HK-2 (cell line): ENCODE data around the gene FHOD3.
A peak's percentile ranks its signal among the peaks of the same experiment; 100 is the strongest.

Source experiments
- DNase-seq: peaks from one replicate; pipeline ENCODE4 v3.0.0-alpha.2; 2018; ENCODE audit not compliant: unreplicated experiment

FHOD3 gene

DNA sequence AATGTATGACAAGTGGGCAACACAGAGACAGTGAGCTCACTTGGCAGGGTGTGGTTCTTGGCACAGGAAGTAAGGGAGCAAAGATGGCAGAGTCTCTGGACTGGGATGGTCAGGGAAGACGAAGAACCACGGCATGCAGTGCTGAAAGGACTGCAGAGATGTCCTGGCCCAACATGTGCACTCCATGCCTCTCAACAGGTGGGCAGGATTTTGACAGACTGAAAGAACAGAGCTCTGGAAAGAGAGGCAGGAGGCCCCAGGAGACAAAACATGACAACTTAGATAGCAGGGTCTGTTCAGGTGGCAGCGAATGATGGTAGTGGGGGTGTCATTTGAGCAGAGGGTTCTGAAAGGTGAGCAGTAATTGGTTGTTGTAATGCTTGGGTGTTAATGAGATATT is 180.3 kb downstream of the FHOD3 start:
- no peak for DNase-seq

DNA sequence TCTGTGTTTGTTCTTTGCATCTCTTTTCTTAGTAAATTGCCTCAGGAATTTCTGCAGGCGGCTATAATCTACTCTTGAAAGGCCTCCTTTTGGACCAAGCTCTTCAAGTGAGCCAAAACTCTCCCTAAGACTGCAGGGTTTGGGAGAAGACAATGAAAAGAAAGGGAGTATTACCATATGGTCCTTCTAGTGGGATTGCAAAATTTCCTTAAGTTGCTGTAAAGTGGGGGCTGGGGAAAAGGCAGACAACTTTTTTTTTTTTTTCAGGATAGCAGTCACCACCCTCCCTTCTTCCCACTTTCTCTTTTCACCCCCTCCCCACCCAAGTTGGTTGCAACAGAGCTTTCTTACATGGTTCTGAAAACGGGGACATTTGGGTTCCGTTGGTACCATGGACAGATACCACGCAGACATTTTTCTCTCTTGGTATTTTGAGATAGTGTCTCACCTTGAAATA is 183.7 kb downstream of the FHOD3 start:
- DNase-seq = no peak

DNA sequence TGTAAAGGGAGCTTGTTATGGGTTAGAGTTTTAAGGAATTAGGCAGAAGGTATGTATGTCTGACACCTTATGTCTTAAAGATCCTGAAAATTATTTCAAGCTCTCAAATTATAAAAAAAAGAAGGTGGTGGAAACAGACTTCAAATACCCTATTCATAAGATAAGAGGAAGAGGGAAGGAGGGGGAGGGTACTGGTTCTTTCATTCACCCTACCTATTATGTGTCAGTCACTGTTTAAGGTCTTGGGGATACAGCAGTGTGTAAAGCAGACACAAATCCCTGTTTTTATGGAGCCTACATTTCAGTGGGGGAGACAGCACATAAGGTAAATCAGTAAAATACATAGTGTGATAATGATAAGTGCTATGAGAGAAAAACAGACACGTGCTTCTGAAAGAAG is 184.4 kb downstream of the FHOD3 start:
- no peak for DNase-seq

DNA sequence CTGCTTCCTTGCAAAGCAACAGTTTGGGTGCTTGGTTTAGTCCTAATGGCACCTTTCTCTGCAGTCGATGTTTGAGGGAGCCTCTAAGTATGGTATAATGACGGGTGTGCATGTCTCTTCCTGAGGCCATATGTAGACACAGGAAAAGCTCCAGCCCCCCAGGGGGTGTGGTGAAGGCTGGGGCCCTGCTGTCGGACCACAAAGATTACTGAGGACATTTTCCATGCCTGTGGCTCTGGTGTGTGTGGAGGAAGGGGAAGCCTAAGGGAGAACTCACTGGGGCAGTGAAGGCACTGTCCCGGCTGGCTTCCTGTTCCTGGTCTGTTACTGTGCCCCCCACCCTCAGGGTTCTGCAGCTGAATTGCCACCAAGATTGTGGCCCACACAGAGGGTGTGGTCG is 187.1 kb downstream of the FHOD3 start:
- no peak for DNase-seq

DNA sequence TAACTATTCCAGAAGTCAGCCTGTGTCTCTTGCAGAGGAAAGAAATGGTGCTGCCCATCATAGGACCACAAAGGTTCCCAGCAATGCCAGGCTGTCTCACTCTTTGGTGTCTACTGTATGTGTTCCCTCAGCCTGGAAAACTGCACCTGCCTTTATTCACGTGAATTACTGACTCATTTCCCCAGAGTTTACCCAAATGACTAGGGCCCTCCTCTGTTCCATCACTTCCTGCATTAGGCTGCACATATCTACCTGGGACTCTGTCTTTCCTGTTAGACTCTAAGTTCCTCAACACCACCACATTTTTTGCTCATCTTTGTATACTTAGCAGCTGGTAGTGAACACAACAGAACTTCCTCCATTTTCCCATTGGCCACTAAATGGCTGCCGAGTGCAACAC is 188.3 kb downstream of the FHOD3 start:
- no peak for DNase-seq

DNA sequence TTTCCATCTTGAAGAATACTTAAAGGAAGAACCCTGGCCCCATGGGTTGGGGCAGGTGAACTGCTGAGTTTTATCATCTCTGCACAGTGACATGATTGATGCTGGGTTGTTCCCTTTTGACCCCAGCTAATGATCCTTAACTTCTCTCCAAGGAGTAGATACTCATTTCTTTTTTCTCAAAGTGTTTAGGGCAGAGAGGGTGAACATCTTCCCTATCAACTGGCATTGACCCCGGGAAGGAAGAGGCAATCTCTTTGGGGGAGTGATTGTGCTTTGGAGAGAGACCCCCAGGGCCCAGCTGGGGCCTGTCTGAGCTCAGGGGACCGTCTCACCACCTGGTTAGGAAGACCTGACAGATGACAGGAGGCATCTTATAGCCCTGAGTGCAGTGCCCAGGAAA is 190.6 kb downstream of the FHOD3 start:
- no peak for DNase-seq

DNA sequence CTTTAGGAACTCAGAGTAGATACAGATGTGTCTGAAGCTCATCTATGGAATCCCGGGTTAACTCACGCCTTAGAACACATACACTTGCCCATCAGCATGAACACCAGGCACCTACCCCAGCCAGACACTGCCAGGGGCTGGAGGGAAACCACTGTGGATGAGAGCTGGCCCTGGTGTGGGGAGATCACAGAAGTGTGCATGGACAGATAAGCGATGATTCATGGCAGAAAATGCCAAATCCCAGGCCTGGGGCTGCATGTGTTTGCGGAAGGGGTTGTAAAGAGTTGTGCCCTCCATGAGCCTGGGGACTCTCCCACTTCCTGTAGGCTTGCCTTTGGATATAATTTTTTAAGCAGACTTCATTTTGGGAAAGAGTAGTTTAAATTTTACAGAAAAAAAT is 193.4 kb downstream of the FHOD3 start:
- no peak for DNase-seq

DNA sequence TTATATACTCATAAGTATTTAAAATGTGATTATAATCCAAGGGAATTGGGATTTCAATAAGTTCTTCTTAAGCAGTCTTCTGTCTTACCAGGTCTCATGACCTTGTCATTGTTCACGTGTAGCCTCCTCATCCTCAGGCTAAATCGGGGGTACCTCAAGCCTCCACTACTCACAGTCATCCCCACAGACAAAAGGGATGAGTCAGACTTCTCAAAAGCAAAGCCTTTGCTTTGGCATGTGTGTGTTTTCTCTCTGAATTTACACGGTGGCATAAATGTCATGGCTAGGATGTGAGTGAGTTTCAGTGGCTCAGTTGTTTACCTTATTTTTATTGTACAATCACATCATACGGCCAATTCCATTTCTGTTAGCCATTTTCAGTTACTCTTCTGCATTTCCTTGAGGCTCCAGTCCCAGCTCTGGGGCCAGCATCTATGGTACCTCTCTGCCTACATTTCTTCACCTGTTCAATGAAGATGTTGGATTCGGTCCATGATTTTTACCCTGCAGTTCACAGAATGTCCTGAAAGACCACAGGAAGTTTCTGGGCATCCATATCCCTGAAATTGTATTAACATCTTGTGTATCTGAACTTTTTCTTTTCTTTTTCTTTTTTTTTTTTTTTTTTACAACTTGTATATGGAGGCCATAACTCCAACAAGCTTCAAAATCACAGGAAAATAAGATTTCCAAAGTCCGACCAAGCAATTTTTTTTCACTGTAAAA is 195.3 kb downstream of the FHOD3 start:
- DNase-seq = no peak

DNA sequence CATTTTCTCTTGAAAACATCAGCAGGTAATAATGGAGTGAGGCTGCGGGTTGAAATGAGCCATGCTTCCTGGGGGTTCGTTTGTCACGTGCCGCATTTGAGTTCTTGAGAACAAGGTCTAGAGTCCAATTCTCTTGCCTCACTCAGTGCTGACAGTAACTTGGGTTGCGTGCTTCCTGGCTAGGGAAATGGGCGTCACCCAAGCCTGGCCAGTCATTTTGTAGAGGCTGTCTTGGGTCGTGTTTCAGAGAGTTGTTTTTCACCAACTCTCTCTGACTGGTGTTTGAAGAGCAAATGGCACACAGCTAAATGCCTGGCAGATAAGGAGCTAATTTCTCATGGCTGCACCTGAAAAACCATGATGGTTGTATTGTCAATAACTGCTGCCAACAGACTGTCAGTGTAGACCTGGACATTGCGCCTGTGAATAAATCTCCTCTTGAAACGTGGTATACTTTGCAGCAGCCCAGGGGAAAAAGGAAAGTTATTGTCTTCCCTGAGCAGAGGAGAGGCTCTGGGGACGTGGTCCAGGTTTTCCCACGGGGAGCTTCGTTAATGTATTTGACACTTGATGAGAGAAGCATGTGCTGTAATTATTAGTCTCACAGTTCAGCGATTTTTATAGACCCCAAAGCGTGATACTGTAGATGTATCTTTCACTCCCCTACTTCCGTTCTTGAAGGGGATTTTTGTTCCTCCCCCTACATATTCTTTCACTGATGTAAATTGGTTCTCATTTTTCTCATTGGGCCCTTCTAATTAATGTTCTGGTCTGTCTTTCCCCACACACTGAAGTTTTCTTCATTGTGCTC is 196.0 kb downstream of the FHOD3 start:
- no peak for DNase-seq

DNA sequence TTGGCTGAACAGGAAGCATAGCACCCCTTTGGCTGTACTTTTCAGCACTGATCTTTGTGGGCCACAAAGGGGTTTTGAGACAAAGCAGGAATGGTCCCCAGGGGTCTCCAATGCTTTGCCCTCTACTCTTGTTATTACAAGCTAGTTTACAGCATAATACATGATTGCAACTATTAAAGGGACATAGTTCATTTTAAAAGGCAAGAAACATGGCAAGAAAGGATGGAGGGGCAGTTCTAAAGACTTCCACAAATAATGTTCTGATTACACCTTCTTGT is 196.6 kb downstream of the FHOD3 start:
- DNase-seq = no peak

DNA sequence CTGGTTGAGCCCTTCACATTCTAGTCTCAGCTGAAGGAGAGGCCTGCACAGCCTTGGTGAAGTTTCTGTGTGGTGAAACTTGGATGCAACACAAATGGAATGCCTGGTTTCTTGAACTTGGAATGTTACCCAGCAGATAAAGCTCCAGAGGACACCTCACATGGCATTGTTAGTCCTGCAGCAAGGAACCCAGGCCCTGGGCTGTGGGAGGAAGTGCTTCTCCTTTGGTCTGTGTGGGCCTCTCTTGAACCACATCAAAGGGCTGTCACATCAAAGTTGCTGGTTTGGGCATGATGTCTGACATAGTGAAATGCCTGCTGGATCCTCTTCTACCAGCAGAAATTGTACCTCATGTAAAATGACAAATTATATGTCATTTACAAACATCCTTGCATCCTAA is 198.5 kb downstream of the FHOD3 start:
- no peak for DNase-seq

DNA sequence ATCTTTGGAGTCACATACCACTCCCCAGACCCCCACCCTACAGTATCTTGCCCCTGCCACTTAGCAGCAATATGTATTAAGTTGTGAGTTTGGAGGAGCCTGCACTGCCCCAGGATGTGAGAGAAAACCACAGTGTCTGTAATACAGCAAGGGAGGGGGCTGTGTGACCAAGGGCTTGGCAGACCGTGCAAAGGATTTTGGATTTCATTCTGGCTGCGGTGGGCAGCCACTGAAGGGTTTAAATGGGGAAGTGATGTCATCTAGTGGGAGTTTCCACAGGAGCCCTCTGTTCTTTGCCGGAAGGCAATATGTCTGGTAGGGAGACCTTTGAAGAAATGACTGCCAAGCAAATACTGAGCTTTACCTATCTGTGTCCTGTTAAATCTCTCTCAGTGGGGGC is 202.4 kb downstream of the FHOD3 start:
- no peak for DNase-seq

DNA sequence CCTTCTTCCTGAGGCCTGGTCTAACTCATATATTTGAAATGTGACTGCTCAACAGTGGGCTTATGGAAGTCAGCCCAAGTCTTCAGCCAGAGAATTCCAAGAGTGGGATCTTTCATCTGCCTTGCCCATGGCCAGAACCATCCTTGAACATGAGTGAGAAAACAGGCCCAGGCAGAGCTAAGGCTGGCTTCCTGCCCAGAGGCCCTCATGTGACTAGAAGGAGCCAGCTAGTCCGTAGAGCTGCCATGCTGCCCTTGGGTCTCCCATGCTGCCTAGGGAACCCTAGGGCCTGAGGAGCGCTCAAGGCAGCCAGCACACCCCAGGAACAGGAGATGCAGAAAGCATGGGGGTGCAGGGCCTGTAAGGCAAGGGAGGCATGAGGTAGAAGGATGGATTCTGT is 203.6 kb downstream of the FHOD3 start:
- no peak for DNase-seq

DNA sequence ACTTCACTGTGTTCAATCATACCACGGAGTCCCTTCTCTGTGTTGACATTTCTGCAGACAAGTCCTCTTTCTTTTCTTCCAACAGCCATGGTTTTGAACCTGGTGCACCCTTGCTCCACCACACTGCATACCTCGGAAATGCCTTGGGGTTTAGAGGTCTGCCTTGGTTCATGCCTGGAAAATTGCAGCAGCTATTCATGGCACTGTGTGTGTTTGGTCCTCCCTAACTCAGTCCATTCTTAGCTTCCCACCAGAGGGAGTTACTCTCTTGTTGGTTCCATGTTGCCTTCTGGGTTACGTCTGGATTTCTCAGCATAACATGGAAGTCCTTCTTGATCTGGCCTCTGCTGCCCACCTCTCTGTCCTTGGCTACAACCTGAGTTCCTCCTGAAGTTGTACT is 206.0 kb downstream of the FHOD3 start:
- no peak for DNase-seq

DNA sequence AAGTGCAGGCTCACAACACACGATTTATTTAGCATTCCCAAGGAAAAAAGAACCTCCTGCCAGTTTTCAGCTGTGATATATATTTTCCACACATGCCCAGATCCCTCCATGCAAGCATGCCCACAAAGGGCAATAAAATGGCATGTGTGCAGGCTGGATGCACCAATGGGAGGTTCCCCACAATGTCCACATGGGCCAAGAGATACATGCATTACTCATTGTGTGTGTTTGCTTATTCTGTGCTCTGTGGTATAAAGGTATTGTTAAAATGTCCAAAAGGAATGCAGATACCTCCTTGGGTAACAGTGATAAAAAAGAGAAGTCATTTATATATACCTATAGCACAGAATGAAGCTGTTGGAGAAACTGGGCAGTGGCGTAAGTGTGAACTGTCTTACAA is 207.4 kb downstream of the FHOD3 start:
- DNase-seq = no peak

DNA sequence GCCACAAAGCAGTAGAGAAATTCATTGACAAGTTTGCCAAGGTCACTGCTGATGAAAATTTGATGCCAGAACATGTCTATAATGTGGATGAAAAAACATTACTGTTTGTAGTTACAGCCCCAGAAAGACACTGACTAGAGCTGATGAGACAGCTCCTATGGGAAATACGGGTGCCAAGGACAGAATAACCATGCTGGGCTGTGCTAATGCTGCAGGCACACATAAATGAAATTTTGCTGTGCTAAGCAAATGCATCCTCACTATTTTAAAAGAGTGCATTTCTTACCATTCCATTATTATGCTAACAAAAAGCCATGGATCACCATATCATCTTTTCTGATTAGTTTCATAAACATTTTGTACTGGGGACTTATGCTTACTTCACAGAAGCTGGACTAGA is 208.2 kb downstream of the FHOD3 start:
- DNase-seq = no peak

DNA sequence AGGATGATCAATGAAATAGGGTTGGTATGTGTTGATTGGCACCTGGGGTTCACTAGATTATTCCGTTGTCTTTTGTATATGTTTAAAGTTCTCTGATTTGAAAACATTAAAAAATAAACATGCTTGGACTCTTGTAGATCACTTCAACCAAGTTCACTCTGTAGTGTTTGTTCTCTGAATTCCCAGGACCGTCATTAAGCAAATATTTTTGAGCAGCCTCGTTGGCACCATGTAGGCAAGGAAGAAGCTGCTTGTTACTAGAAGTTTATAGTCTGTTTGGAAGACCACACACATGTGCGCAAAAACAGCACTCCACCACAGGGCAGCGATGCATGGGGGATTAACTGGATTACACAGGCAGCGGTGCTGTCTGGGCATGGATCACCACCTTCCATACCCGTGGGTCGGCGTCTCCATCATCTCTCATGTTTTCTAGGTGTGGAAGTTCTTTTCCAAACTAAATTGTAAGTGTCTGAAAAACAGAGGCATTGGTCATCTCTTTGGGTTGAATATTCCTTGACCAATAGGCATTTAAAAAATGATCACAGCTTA is 212.2 kb downstream of the FHOD3 start:
- DNase-seq = no peak

DNA sequence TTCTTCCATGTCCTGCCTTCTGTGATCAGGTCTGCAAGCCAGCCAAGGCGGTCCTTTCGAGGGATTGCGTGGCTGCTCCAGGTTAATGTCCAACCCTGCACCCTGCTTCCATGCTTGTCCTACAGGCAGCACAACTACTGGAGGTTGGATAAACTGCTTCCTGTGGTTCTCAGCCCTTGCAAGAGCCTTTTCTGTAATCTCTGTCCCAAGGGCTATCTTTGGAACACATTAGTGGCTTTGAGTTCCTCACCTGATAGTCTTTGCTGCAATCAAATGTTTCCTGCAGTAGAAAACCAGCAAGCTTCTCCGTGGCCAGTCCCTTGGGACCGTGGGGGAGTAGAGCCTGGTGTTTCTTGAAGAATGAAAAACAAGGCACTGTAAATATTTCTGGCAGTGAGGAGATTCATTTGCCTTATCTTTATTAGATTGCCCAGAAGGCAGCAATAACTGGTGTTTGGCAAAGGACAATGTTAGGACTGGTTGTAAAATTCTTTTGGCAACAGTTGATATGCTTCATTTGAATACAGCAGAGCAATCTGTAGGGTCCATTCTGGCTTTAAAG is 214.4 kb downstream of the FHOD3 start:
- no peak for DNase-seq

DNA sequence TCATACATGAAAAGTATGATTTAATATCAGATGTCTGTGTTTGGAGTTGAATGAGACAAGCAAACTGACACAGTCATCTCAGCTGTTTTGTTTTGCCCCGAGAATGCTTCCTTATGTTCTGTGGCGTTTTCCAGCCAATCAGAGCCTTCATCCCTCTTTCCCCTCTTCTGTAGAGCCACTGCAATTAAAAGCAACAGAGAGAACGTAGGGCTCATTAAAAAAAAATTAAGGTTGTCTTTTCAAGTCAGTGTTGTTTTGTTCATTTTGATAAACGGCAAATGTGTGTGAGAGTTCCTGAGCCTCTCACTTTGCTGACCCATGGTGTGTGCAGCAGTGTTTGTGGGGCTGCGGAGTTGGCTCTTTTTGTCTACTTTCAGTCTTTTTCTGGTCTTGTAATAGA is 216.0 kb downstream of the FHOD3 start:
- DNase-seq = no peak

DNA sequence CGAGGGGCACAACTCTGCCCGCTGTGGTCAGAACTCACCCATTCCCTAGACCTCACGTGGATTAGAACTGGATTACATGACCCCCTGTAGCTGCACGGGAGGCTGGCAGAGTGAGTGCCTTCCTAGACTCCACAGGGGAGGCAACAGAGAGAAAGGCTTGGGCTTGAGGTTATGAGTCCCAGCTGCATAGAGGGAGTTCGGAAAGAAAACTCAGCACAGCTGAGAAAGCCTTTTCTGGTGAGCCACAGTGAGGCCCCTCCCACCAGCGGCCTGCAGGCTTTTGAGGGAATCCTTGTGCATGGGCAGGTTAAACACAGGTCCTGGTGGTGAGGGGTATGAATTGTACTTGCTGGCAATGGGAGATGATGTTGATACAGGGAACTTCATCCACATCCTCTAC is 217.3 kb downstream of the FHOD3 start:
- no peak for DNase-seq

DNA sequence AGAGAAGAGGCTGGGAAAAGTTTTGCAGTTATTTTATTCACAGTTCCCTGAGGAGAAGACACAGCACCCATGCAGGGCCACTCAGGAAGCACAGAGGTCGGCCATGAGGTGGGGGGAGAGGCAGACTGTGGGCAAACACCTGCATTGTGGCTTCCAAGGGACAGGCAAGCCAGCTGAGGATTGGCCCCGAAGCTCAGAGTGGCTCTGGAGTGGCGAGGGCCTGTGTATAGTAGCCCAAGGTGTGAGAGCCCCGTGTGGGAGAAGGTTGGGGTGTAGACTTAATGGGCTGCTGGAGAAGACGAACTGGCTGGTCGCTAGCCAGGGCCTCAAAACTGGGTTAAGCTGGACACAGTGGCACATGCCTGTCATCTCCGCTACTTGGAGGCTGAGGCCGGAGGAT is 218.7 kb downstream of the FHOD3 start:
- DNase-seq = no peak

DNA sequence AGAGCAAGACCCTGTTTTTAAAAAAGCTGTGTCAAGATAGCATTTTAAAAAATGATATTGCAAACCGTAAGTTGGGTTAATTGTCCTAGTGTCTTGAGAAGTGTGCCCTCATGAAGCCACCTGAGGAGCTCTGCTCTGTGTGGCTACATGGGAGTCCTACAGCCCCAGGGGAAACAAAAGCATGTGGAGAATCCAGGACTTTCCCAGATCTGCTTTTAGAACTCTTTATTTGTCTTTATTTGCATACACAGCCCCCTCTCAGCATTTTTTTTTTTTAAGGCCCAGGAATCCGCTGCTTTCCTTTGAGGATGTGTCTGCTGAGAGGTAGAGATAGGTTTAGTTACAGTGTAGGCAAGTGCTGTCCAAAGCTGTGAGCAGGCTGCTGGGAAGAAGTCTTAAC is 219.2 kb downstream of the FHOD3 start:
- no peak for DNase-seq

DNA sequence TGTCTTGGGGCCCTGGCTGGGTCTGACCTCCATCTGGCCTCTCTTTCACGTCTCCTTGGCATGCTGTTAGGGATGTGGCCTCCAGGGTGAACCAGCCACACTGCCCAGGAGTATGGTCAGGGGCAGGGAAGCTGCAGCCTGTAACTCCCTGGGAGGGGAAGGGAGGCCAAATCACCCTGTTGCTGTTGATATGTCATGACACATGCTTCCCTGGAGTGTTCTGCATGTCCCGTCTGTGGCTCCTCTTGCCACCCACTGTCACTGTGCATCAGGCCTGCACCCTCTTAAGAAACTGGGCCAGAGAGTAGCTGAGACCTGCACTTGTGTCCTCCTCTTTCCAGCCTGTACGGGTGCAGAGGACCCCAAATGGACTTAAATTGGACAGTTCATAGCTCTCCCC is 221.3 kb downstream of the FHOD3 start:
- peak; percentile 14 for DNase-seq
